Bone marrow (tissue), 2 donors: ENCODE measurements around the gene HIPK1.
A peak's percentile ranks its signal among the peaks of the same experiment; 100 is the strongest.
"Not testable (repeated sequence)": the region's sequence is repeated elsewhere in the genome, so short reads cannot be mapped to it uniquely, and the experiment has no call there.

Experiments
- DNase-seq, 2 donors: peaks; one replicate each; lab custom pipeline; 2025; lab: John Stamatoyannopoulos, UW

The HIPK1 gene

GRCh38 chr1:113945329-113945728, 16.2 kb downstream of the HIPK1 start:
- no peak for DNase-seq

GRCh38 chr1:113946112-113946511, 17.0 kb downstream of the HIPK1 start:
- DNase-seq = no peak

GRCh38 chr1:113946678-113947387, 17.7 kb downstream of the HIPK1 start:
- DNase-seq = no peak

- DNase-seq = no peak
Measured at GRCh38 chr1:113947388-113948107, 18.4 kb downstream of the HIPK1 start.

- DNase-seq = not testable (repeated sequence)
Measured at GRCh38 chr1:113948151-113948550, 19.0 kb downstream of the HIPK1 start.

- no peak for DNase-seq
Measured at GRCh38 chr1:113949007-113949406, 19.9 kb downstream of the HIPK1 start.

- DNase-seq = no peak
Measured at GRCh38 chr1:113950908-113951307, 21.8 kb downstream of the HIPK1 start.

- no peak for DNase-seq
Measured at GRCh38 chr1:113951719-113952118, 22.6 kb downstream of the HIPK1 start.

GRCh38 chr1:113957984-113958383, 28.9 kb downstream of the HIPK1 start:
- no peak for DNase-seq

GRCh38 chr1:113958691-113959090, 29.6 kb downstream of the HIPK1 start:
- no peak for DNase-seq

GRCh38 chr1:113963281-113963906, 34.3 kb downstream of the HIPK1 start:
- DNase-seq = no peak

- no peak for DNase-seq
Measured at GRCh38 chr1:113965703-113966412, 36.7 kb downstream of the HIPK1 start.

- DNase-seq = no peak
Measured at GRCh38 chr1:113972954-113973353, 43.8 kb downstream of the HIPK1 start.

GRCh38 chr1:113975211-113975895, 46.2 kb downstream of the HIPK1 start:
- DNase-seq = peak in 1 of 2 donors; percentile 66

- DNase-seq = peak in 1 of 2 donors; percentile 8
Measured at GRCh38 chr1:113976609-113977278, 47.6 kb downstream of the HIPK1 start.

GRCh38 chr1:113977906-113978305, 48.8 kb downstream of the HIPK1 start:
- no peak for DNase-seq

- DNase-seq = peak; percentile 10 to 14
Measured at GRCh38 chr1:113978863-113979702, 50.0 kb downstream of the HIPK1 start, which contains the start of gene OLFML3. Gene OLFML3 (plus strand): TSS chr1:113979474. CDS start chr1:113979517, 43 bp downstream.

- DNase-seq = no peak
Measured at GRCh38 chr1:113980110-113980509, 51.0 kb downstream of the HIPK1 start.

- DNase-seq = no peak
Measured at GRCh38 chr1:113981962-113982931, 53.1 kb downstream of the HIPK1 start.
